Small intestine (tissue), 7 donors: ENCODE data around the gene RND2. TPM values are rescaled to one million over a fixed set of nuclear protein-coding genes. Genes with fewer than 3 reads are reported as not detected.

Source experiments
- DNase-seq, 2 donors: peaks; one replicate each; pipeline versions ENCODE4 v3.0.0 to v3.0.0-alpha.2; 2013
- FAIRE-seq: peaks from 2 replicates; lab custom pipeline; 2012; peaks lifted over from hg19 to GRCh38; lab: Jason Lieb, UNC
- H3K27ac ChIP-seq, 3 donors: one replicate each; pipeline ENCODE4 v1.5.1; 2013; ENCODE audit warnings: low read length in 2 of 3, mild to moderate bottlenecking in 2 of 3, control low read depth in 1 of 3, inconsistent platforms in 1 of 3, low read depth in 1 of 3, moderate library complexity in 1 of 3
- H3K27me3 ChIP-seq, 3 donors: one replicate each; pipeline ENCODE4 v1.6.1; 2013; ENCODE audit warnings: low read length in 3 of 3, inconsistent platforms in 1 of 3; ENCODE audit not compliant: control insufficient read depth in 3 of 3, insufficient read depth in 3 of 3
- H3K36me3 ChIP-seq, 3 donors: one replicate each; pipeline ENCODE4 v1.6.1; 2013; ENCODE audit warnings: low read length in 3 of 3, inconsistent platforms in 1 of 3, low read depth in 1 of 3, mild to moderate bottlenecking in 1 of 3, moderate library complexity in 1 of 3; ENCODE audit not compliant: control insufficient read depth in 3 of 3, insufficient read depth in 2 of 3
- H3K4me1 ChIP-seq, 3 donors: one replicate each; pipeline ENCODE4 v1.6.1; 2013; ENCODE audit warnings: low read length in 2 of 3, inconsistent platforms in 1 of 3, low read depth in 1 of 3, mild to moderate bottlenecking in 1 of 3, moderate library complexity in 1 of 3; ENCODE audit not compliant: control insufficient read depth in 3 of 3, insufficient read depth in 2 of 3
- H3K4me3 ChIP-seq, 3 donors: one replicate each; pipeline ENCODE4 v1.5.1; 2013; ENCODE audit warnings: low read length in 3 of 3, control low read depth in 1 of 3, inconsistent platforms in 1 of 3, low read depth in 1 of 3, mild to moderate bottlenecking in 1 of 3, moderate library complexity in 1 of 3
- H3K9me3 ChIP-seq, 2 donors: one replicate each; pipeline ENCODE4 v1.6.1; 2013; ENCODE audit warnings: low read depth in 1 of 2, low read length in 1 of 2; ENCODE audit not compliant: control insufficient read depth in 2 of 2, insufficient read depth in 1 of 2
- WGBS, 3 donors: extraction: QIAGEN DNeasy Blood & Tissue Kit; methylation state at CpG; one replicate each; pipeline ENCODE4 v1.1.7; 2013; 5-methylcytosine and 5-hydroxymethylcytosine counted together
- polyA plus RNA-seq, 4 donors: library from polyadenylated mRNA; stranded (reverse) in 3 of 4; unstranded in 1 of 4; fragments of 200-250 nt in 3 of 4; fragments of 120-200 nt in 1 of 4; gene quantifications; one replicate each; pipeline versions ENCODE4 v1.2.1 to v1.2.3, GENCODE V29; 2013
- donor health status: healthy with polysubstance abuse.
- donor health status: control.
- donor health status: control.
- donor health status: Bipolar disorder and iron deficiency.
- donor health status: healthy.

RND2 gene
- polyA plus RNA-seq, 4 donors = 0.27 to 0.67 (median 0.41) TPM; not detected in 1

DNA sequence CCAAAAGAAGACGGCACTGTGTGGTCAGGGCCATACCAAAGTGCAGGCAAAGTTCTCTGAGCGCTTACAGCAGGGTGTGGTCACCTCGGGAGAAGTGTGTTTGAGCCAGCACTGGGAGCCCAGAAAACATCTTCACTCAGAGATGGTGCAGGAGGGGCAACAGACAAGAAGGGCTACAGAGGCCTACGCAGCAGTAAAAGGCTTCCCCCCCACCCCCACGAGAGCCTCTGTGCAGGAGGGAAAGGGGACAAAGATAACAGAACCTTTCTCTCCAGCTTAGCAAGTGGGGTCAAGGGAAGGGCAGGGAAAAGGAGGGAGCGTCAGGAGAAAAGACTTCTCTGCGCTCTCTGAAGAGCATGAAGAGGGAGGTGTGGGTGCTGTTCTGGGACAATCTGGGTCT is 5.6 kb upstream of the RND2 start:
- peaks cover 1 to 29% (median 3%) of the 10 kb centered on the region in 3 donors for H3K4me1 ChIP-seq
- DNase-seq (peak; percentile 43 to 64), FAIRE-seq (no peak)
- H3K36me3 ChIP-seq = peaks cover 0 to 50% (median 0%) of the 10 kb centered on the region in 3 donors
- WGBS, 3 donors = 14 to 21% (median 19%) methylated on average over 7 of the region's 7 CpGs
- H3K9me3 ChIP-seq = no peaks in the 10 kb centered on the region
- peak overlapping the region in 2 of 3 donors; percentile 28 to 82 for H3K27ac ChIP-seq
- no peak overlapping the region for H3K4me3 ChIP-seq
- H3K27me3 ChIP-seq = no peaks in the 10 kb centered on the region

DNA sequence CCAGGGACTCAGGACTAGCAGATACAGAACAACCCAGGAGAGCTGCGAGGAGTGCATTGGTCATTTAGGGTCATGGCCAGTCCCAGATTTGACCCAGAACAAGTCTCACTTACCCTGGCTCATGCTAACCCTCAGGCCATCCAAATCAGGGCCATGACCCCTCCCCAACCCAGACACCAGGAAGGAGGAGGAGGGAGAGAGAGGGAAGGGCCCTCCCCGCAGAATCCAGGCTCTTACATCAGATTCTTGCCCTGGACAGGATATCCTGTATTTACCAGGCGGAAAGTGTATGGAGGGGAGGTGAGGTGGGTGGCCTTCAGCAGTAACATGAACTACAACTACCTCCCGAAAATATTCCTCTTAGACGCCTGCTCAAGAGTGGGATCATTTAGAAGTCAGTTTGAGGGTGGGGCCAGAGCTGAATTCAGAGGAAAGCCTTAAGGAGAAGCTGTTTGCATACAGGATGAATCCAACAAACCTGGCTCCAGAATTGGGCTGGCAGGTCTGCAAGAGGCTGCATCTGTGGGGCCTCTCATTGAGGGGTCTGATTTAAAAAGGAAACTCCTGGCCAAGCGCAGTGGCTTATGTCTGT is 4.9 kb upstream of the RND2 start:
- no peak overlapping the region for H3K4me3 ChIP-seq
- peaks cover 1 to 34% (median 3%) of the 10 kb centered on the region in 3 donors for H3K4me1 ChIP-seq

DNA sequence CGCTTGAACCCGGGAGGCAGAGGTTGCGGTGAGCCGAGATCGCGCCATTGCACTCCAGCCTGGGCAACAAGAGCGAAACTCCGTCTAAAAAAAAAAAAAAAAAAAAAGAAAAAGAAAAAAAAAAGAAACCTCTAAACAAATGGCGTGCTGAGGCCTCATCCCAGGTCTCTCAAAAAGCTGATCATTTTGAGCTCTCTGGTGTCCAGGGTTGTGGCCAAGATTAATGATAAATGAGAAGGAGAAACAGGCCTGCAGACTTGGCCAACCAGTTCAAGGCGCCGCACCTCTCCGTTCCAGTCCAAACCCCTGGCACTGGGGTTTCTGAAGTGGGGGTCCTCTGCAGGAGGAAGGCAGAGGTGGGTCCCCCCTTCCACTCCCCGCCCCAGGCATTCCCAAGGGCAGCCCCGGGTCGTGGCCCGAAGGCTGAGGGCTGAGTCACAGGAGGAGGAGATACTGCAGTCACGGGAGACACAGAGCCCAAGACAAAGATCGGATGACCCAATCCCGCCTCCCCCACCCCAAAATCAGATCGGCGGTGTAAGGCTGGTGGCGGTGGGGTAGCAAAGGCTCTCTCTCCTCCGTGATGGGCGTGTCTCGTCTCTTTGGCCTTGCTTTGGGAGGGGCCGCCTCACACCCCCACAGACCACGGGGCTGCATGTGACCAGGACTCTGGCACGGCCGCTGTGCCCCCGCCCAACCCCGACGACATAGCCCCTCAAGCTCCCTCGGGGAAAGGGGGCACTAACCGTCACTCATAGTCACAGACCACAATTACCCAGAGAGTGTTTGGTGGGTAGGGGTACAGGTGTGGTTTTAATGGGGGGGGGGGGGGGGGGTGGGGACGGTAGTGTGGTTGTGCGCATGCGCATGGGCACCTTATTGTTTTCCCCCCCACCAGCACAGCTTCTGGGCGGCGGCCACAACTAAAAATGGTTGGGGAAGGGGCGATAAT is 4.0 kb upstream of the RND2 start:
- 14 to 22% (median 22%) methylated on average over 27 to 37 of the region's 40 CpGs for WGBS, 3 donors
- Histone ChIP-seq H3K4me1 (peaks cover 1 to 34% (median 3%) of the 10 kb centered on the region in 3 donors), H3K27me3 (peaks cover 0 to 8% (median 0%) of the 10 kb centered on the region in 3 donors), H3K4me3 (peak overlapping the region; percentile 90 to 97 (median 91)), H3K27ac (peak overlapping the region; percentile 66 to 91 (median 77)), H3K36me3 (peaks cover 0 to 34% (median 0%) of the 10 kb centered on the region in 3 donors), H3K9me3 (no peaks in the 10 kb centered on the region)
- peak; percentile 37 to 87 for DNase-seq
- FAIRE-seq = no peak

More for the DNA sequence above, 4.9 kb upstream of the RND2 start:
- no peaks in the 10 kb centered on the region for H3K9me3 ChIP-seq
- DNase-seq (no peak), FAIRE-seq (no peak)
- peaks cover 0 to 4% (median 0%) of the 10 kb centered on the region in 3 donors for H3K27me3 ChIP-seq
- WGBS, 3 donors = 58 to 80% (median 73%) methylated on average over 6 of the region's 6 CpGs
- H3K27ac ChIP-seq = peak overlapping the region in 2 of 3 donors; percentile 28 to 82
- H3K36me3 ChIP-seq = peaks cover 0 to 43% (median 0%) of the 10 kb centered on the region in 3 donors

DNA sequence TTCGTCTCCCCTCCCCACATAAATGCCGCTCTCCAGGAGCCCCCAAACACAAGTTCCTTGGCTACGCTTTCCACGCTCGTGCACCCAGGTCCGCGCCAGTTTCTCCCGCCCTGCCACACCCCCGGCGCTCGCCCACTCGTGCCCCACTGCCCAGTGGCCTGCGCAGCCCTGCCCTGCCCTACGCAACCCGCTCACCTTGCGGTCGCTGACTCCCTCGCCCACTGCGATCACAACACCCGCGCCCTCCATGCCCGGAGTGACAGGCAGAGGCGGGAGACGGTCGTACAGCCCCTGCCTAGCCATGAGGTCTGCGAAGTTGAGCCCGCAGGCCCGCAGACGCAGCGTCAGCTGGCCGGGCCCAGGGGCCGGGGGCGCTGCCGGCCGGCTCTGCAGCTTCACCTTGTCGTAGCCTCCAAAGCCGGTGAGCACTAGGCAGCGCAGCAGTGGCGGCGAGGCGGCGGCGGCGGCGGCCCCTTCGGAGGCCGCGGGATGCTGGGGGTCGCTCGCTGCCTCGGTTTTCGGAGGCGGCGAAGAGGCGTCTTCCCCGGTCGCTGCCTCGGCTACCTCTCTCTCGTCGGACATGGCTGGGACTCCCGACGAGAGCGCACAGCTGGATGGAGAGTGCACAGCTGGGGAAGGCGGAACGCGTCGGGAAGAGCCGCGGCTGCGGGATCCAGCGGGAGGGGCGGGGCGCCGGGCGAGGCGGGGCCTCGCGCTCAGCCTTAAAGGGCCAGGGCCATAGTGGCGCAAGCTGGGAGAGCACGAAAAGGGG is 3.1 kb upstream of the RND2 start, which contains the start of gene VAT1:
Gene VAT1 (minus strand): TSS at position 645 of the 772 bp plus-strand sequence. CDS start 63 bp downstream, at position 582.
- peaks cover 1 to 34% (median 3%) of the 10 kb centered on the region in 3 donors for H3K4me1 ChIP-seq
- FAIRE-seq (no peak), DNase-seq (peak; percentile 74 to 94)
- peaks cover 0 to 25% (median 0%) of the 10 kb centered on the region in 3 donors for H3K36me3 ChIP-seq
- H3K9me3 ChIP-seq = no peaks in the 10 kb centered on the region
- H3K27ac ChIP-seq = peak within 1 kb of the TSS; percentile 66 to 91 (median 77)
- 0 to 1% (median 0%) methylated on average over 57 to 80 of the region's 80 CpGs for WGBS, 3 donors
- H3K27me3 ChIP-seq = peaks cover 0 to 8% (median 0%) of the 10 kb centered on the region in 3 donors
- H3K4me3 ChIP-seq = peak within 1 kb of the TSS; percentile 90 to 97 (median 91)

DNA sequence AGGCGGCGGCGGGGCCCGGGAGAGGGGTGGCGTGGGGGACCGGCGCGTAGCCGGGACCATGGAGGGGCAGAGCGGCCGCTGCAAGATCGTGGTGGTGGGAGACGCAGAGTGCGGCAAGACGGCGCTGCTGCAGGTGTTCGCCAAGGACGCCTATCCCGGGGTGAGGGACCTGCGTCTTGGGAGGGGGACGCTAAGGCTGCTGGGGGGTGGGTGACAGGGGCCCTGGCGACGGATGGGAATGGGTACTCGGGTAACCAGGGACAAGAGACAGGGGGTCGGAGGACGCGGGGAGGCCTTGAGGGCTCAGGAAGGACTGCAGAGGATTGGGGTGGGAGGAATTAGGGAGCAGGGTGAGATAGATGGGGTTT is 243 bp downstream of the RND2 start:
- DNase-seq (no peak), FAIRE-seq (no peak)
- H3K36me3 ChIP-seq = peaks cover 0 to 4% (median 0%) of the 10 kb centered on the region in 3 donors
- peak overlapping the region in 2 of 3 donors; percentile 37 to 46 for H3K4me3 ChIP-seq
- no peaks in the 10 kb centered on the region for H3K9me3 ChIP-seq
- H3K27ac ChIP-seq = no peak overlapping the region
- peaks cover 0 to 17% (median 3%) of the 10 kb centered on the region in 3 donors for H3K4me1 ChIP-seq
- WGBS, 3 donors = 2 to 8% (median 5%) methylated on average over 21 to 27 of the region's 27 CpGs
- H3K27me3 ChIP-seq = peaks cover 0 to 8% (median 0%) of the 10 kb centered on the region in 3 donors

DNA sequence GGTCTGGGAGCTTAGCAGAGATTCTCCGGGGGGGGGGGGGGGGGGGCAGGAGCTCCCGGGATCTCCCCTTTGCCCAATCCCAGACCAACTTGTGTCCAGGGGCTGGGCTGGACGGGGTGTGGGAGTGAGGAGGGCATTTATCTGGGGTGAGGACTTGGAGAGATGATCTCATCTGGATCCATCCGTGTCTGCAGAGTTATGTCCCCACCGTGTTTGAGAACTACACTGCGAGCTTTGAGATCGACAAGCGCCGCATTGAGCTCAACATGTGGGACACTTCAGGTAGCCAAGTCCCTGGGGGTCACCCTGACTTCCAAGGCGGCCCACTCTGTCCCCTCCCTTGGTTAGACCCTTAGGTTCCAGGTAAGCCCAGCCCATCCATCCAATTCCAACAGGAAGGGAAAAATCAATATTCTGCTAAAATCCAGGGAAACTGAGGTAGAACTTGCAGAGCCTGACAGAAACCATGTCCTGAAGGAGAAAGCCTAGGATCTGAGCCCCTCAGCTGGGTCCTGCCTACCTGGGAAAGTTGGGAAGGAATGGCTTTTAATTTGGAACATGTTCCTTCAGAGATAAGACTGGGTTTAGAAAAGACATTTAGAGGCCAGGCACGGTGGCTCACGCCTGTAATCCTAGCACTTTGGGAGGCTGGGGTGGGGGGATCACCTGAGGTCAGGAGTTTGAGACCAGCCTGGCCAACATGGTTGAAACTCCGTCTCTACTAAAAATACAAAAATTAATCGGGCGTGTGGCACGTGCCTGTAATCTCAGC is 921 bp downstream of the RND2 start:
- Histone ChIP-seq H3K9me3 (no peaks in the 10 kb centered on the region), H3K36me3 (no peaks in the 10 kb centered on the region), H3K27me3 (peaks cover 0 to 8% (median 0%) of the 10 kb centered on the region in 3 donors), H3K4me1 (peaks cover 0 to 12% (median 0%) of the 10 kb centered on the region in 3 donors), H3K27ac (no peak overlapping the region), H3K4me3 (no peak overlapping the region)
- no peak for FAIRE-seq
- DNase-seq = no peak
- 46 to 64% (median 63%) methylated on average over 14 to 16 of the region's 16 CpGs for WGBS, 3 donors

DNA sequence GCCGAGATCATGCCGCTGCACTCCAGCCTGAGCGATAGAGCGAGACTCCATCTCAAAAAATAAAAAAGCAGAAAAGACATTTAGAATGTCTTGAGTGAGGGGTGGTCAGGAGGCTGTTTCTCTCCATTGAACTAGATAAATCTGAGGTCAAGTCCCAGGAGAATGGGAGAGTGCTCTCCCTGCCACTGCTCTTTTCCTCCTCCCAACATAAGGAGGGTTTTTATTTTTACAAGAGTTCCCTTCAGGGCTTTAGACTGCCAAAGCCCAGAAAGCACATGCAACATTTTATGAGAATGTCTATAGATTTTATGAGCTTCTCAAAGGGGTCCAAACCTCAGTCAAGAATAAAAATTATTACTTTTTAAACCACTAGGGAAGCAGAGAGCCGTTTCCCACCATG is 1.6 kb downstream of the RND2 start:
- no peak for FAIRE-seq
- WGBS, 3 donors = 44 to 70% (median 55%) methylated on average over 5 of the region's 5 CpGs

More for the DNA sequence above, 1.6 kb downstream of the RND2 start:
- Histone ChIP-seq H3K27ac (no peak overlapping the region), H3K4me1 (peaks cover 0 to 9% (median 0%) of the 10 kb centered on the region in 3 donors), H3K9me3 (no peaks in the 10 kb centered on the region), H3K27me3 (peaks cover 0 to 8% (median 0%) of the 10 kb centered on the region in 3 donors), H3K36me3 (no peaks in the 10 kb centered on the region), H3K4me3 (no peak overlapping the region)
- DNase-seq = no peak
